Suprapubic skin (tissue), 4 donors: Measurements from ENCODE around the gene RDH8. TPM values are rescaled to one million over a fixed set of nuclear protein-coding genes. Genes with fewer than 3 reads are reported as not detected.

Source experiments
- DNase-seq, 2 donors: peaks; one replicate each; pipeline ENCODE4 v3.0.0-alpha.2; 2019; ENCODE audit warnings: low spot score in 2 of 2
- H3K27ac ChIP-seq: fragments of 200-600 bp; sonication (generic); one replicate; pipeline ENCODE4 v1.5.1; 2019
- H3K27me3 ChIP-seq: fragments of 200-600 bp; sonication (generic); one replicate; pipeline ENCODE4 v1.5.1; 2019
- H3K36me3 ChIP-seq: fragments of 200-600 bp; sonication (generic); one replicate; pipeline ENCODE4 v1.5.1; 2019
- H3K4me1 ChIP-seq: fragments of 200-600 bp; sonication (generic); one replicate; pipeline ENCODE4 v1.5.1; 2019
- H3K4me3 ChIP-seq: fragments of 200-600 bp; sonication (generic); one replicate; pipeline ENCODE4 v1.5.1; 2019; ENCODE audit warnings: mild to moderate bottlenecking
- H3K9me3 ChIP-seq: fragments of 200-600 bp; sonication (generic); one replicate; pipeline ENCODE4 v1.5.1; 2019
- EP300 ChIP-seq: sonication (generic); formaldehyde crosslinking; IDR thresholded peaks from one replicate; pipeline ENCODE4 v1.6.1; 2017; ENCODE audit warnings: antibody characterized with exemption
- POLR2A ChIP-seq, 2 donors: fragments of 450-650 bp; IDR thresholded peaks; one replicate each; pipeline ENCODE4 v1.6.1; 2017; ENCODE audit warnings: antibody characterized with exemption in 2 of 2, mild to moderate bottlenecking in 2 of 2, moderate library complexity in 2 of 2
- POLR2AphosphoS5 ChIP-seq, 3 donors: sonication (generic); formaldehyde crosslinking; IDR thresholded peaks; one replicate each; pipeline ENCODE4 v1.6.1; 2017; ENCODE audit warnings: antibody characterized with exemption in 3 of 3
- WGBS: methylation state at CpG from one replicate; pipeline ENCODE4 v1.1.5; 2018; 5-methylcytosine and 5-hydroxymethylcytosine counted together
- total RNA-seq, 4 donors: library from RNA; depleted of rRNA; stranded (reverse); fragments of >200 nt; gene quantifications; one replicate each; pipeline ENCODE4 v1.1.0, GENCODE V29; 2016
- TF ChIP-seq, protein P1 (sequence below), 2 donors: fragments of 200-600 bp in 1 of 2; fragments of 450-650 bp in 1 of 2; sonication (generic) in 1 of 2; IDR thresholded peaks; one replicate each; pipeline ENCODE4 v1.5.1; 2016 to 2019; ENCODE audit warnings: antibody characterized with exemption in 2 of 2, mild to moderate bottlenecking in 1 of 2, moderate library complexity in 1 of 2

Gene RDH8
- total RNA-seq, 4 donors from 2014 or later: not detected

DNA sequence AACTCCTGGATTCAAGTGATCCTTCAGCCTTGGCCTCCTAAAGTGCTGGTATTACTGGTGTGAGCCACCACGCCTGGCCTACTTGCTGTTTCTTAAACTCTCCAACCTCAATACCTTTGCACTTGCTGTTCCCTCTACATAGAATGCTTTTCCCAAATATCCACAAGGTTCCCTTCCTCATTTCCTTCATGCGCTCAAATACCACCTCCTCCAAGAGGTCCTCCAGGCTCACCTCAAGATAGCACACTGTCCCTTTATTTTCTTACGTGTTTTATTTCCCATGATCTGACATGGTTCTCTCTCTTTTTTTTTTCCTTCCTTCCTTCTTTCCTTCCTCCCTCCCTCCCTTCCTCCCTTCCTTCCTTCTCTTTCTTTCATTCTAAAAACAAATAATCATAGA, 13.5 kb downstream of the RDH8 start:
- Histone ChIP-seq H3K27ac (no peak overlapping the region), H3K9me3 (no peaks in the 10 kb centered on the region), H3K4me1 (peaks cover 10% of the 10 kb centered on the region), H3K36me3 (no peaks in the 10 kb centered on the region), H3K27me3 (peaks cover 12% of the 10 kb centered on the region), H3K4me3 (no peak overlapping the region)
- TF ChIP-seq EP300 (no peak), POLR2A (IDR thresholded peaks at IDR 0.05) (no peak), POLR2AphosphoS5 (IDR thresholded peaks at IDR 0.05) (no peak)
- TF ChIP-seq, protein P1, sequence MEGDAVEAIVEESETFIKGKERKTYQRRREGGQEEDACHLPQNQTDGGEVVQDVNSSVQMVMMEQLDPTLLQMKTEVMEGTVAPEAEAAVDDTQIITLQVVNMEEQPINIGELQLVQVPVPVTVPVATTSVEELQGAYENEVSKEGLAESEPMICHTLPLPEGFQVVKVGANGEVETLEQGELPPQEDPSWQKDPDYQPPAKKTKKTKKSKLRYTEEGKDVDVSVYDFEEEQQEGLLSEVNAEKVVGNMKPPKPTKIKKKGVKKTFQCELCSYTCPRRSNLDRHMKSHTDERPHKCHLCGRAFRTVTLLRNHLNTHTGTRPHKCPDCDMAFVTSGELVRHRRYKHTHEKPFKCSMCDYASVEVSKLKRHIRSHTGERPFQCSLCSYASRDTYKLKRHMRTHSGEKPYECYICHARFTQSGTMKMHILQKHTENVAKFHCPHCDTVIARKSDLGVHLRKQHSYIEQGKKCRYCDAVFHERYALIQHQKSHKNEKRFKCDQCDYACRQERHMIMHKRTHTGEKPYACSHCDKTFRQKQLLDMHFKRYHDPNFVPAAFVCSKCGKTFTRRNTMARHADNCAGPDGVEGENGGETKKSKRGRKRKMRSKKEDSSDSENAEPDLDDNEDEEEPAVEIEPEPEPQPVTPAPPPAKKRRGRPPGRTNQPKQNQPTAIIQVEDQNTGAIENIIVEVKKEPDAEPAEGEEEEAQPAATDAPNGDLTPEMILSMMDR (IDR thresholded peaks at IDR 0.05): no peak
- WGBS: 97% methylated on average over 3 of the region's 3 CpGs
- no peak for DNase-seq

DNA sequence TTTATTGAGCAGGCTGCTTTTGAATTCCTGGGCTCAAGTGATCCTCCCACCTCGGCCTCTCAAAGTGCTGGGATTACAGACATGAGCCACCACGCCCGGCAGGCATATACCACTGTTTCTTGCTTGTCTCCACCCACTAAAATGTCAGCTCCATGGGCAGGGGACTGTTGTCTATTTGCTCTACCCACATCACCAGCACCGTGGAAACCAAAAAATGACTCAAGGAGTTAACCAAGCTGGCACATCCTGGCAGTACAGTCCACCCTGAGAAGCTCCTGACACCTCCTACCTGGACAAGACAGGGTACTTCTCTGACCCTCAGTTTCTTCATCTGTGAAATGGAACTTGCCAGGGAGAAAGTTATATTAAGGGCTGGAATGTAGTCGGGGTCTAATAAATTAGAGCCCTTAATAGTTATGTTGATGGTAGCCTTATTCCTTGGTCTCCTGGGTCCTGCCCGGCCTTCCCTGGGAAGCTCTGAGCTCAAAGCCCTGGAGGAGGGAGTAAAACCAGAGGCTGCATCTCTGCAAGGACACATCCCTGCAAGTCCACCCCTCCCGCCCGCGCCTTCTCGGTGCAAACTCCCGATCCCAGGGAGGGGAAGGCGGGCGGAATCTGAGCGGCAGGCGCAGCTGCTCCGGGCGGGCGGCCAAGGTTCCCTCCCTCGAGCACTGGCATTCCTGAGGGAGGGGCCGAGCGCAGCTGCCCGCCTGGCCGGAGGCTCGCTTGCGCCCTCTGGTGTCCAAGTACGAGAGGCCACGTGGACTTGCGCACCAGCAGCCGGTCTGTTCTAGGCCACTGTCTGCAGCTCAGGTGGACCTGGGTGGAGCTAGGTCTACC, 14.1 kb downstream of the RDH8 start:
- 4% methylated on average over 25 of the region's 29 CpGs for WGBS
- Histone ChIP-seq H3K4me1 (peaks cover 10% of the 10 kb centered on the region), H3K27me3 (peaks cover 18% of the 10 kb centered on the region), H3K4me3 (no peak overlapping the region), H3K36me3 (no peaks in the 10 kb centered on the region), H3K9me3 (no peaks in the 10 kb centered on the region), H3K27ac (no peak overlapping the region)
- TF ChIP-seq, protein P1 (IDR thresholded peaks at IDR 0.05): peak; percentile 86 to 90
- TF ChIP-seq POLR2AphosphoS5 (IDR thresholded peaks at IDR 0.05) (peak in 2 of 3 donors; percentile 76), EP300 (no peak), POLR2A (IDR thresholded peaks at IDR 0.05) (no peak)
- DNase-seq: peak; percentile 95 to 96

DNA sequence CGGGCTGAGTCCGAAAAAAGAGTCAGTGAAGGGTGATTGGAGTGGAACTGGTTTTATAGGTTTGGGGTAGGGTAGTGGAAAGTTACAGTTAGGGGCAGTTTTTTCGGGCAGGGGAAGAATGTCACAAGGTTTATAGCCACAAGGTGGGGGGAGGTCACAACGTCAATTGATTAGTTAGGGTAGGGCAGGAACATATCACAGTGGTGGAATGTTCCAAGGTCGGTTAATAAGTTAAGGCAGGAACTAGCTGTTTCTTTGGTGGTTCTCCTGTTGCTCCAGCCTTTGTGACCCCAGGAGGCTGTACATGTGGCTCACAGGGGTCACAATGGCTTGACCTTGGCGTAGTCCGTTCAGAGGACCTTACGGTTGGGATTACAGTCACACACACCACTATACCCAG, 20.3 kb downstream of the RDH8 start:
- no peak for DNase-seq
- TF ChIP-seq EP300 (no peak), POLR2AphosphoS5 (IDR thresholded peaks at IDR 0.05) (no peak), POLR2A (IDR thresholded peaks at IDR 0.05) (no peak)
- TF ChIP-seq, protein P1 (IDR thresholded peaks at IDR 0.05): no peak
- WGBS: 70% methylated on average over 7 of the region's 8 CpGs
- no peaks in the 10 kb centered on the region for H3K4me1 ChIP-seq
- no peaks in the 10 kb centered on the region for H3K9me3 ChIP-seq
- no peaks in the 10 kb centered on the region for H3K36me3 ChIP-seq
- peaks cover 27% of the 10 kb centered on the region for H3K27me3 ChIP-seq
- no peak overlapping the region for H3K4me3 ChIP-seq
- H3K27ac ChIP-seq: no peak overlapping the region

DNA sequence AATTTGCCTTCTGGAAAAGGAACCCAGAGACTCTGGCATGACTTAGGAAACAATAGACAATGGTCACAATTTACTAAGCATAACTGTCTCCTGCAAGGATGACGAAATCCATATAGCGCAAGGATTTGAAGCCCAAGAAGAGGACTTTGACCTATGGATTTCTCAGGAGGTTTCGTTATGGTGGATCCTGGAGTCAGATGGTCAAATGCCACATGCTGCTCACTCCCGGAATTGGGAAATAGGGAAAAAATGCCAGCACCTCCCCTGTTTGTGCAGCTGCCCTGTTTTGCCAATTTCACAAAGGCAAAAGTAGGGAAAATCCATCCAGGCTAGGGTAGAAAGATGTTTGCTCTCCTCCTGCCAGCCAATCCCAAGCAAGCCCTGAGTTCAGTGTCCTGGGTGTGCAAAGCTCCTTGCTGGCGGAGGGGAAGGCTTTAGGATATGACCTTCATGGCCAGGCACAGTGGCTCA, 23.4 kb downstream of the RDH8 start:
- peaks cover 28% of the 10 kb centered on the region for H3K27me3 ChIP-seq
- H3K4me3 ChIP-seq: no peak overlapping the region
- no peaks in the 10 kb centered on the region for H3K36me3 ChIP-seq
- H3K27ac ChIP-seq: no peak overlapping the region
- H3K4me1 ChIP-seq: no peaks in the 10 kb centered on the region
- DNase-seq: no peak
- WGBS: 59% methylated on average over 5 of the region's 5 CpGs
- TF ChIP-seq EP300: no peak
- H3K9me3 ChIP-seq: no peaks in the 10 kb centered on the region

DNA sequence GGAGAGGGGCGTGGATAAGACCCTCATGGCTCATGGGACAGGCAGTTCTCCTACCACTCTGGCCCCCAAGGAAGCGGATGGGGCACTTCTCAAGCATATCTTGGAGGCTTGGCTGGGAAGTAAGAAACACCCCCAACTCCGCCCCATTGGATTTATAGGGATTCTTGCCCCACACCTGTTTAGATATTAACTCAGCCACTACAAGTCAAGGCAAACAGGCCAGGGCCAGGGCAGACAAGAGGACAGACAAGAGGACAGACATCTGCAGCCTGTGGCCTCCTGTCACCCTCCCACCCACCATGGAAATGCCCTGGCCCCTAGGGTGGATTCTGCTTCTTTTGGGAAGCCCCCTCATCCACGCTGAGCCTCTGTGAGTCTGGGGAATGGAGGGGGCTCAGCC, 24.1 kb downstream of the RDH8 start:
- H3K9me3 ChIP-seq: no peaks in the 10 kb centered on the region
- no peak overlapping the region for H3K4me3 ChIP-seq
- DNase-seq: no peak
- no peak overlapping the region for H3K27ac ChIP-seq
- 64% methylated on average over 4 of the region's 4 CpGs for WGBS
- peaks cover 22% of the 10 kb centered on the region for H3K27me3 ChIP-seq
- TF ChIP-seq POLR2A (IDR thresholded peaks at IDR 0.05): no peak
- no peak for TF ChIP-seq EP300
- TF ChIP-seq, protein P1 (IDR thresholded peaks at IDR 0.05): no peak
- no peak for TF ChIP-seq POLR2AphosphoS5 (IDR thresholded peaks at IDR 0.05)
- H3K4me1 ChIP-seq: no peaks in the 10 kb centered on the region
- no peaks in the 10 kb centered on the region for H3K36me3 ChIP-seq
